Heart left ventricle (tissue), 13 donors: Measurements from ENCODE around the gene PDCD2.

Experiments used
- CTCF ChIP-seq, 12 donors: fragments of 200-600 bp; sonication (generic) in 4 of 12; IDR thresholded peaks; one replicate each; pipeline versions ENCODE4 v1.5.0 to v1.8.0; 2018 to 2022; ENCODE audit warnings: antibody characterized with exemption in 12 of 12, mild to moderate bottlenecking in 5 of 12
- POLR2A ChIP-seq, 2 donors: fragments of 450-650 bp; IDR thresholded peaks; one replicate each; pipeline ENCODE4 v1.6.1; 2017; ENCODE audit warnings: antibody characterized with exemption in 2 of 2, mild to moderate bottlenecking in 2 of 2, moderate library complexity in 2 of 2
- donor health status: ischemic (EF 13 %, LVEDD 7.1; RV severe dilation, severe dysfunction).
- donor health status: DM: no; HTN: yes; CAD: no.
- donor health status: DM: no; HTN: no; CAD: no.
- donor health status: ischemic (EF 25% LVEDD 6.9; RV normal size, moderate dysfunction).
- donor health status: ischemic (EF 25% LVEDD 5.7; RV mildly dilated, moderate dysfunction).
- donor health status: ischemic (EF 35%, LVEDD 5.7; RV mildly dilated, moderate dysfunction).
- donor health status: nonischemic (EF 11% LVEDD 7.7; RV severe dilation, severe dysfunction).
- donor health status: DM: yes; HTN: yes; CAD: no.
- donor health status: PGD.
- donor health status: ischemic (EF 29% LVEDD 5.4; RV normal size, mild dysfunction).
- donor health status: nonischemic (EF 23%, LVEDD 6.1; RV moderate dilation, normal function).

- no peak for TF ChIP-seq CTCF (IDR thresholded peaks at IDR 0.05)
- no peak for TF ChIP-seq POLR2A (IDR thresholded peaks at IDR 0.05)
Observed at GRCh38 chr6:170536671-170537070, 47.8 kb downstream of the PDCD2 start.
